Spinal cord (tissue), 10 donors: ENCODE measurements around the gene TRIM67. TPM values are rescaled to one million over a fixed set of nuclear protein-coding genes. Genes with fewer than 3 reads are reported as not detected.
A peak's percentile ranks its signal among the peaks of the same experiment; 100 is the strongest.

Experiments used
- DNase-seq, 6 donors: peaks; one replicate each; pipeline versions ENCODE4 v3.0.0 to v3.0.0-alpha.2; 2013 to 2015; ENCODE audit warnings: low spot score in 6 of 6, low read depth in 4 of 6
- H3K27ac ChIP-seq: one replicate; pipeline ENCODE4 v1.5.1; 2013; ENCODE audit warnings: low read depth, low read length, control low read depth
- H3K27me3 ChIP-seq: one replicate; pipeline ENCODE4 v1.6.1; 2013; ENCODE audit warnings: low read length; ENCODE audit not compliant: control insufficient read depth, insufficient read depth
- H3K36me3 ChIP-seq: one replicate; pipeline ENCODE4 v1.6.1; 2013; ENCODE audit warnings: low read length; ENCODE audit not compliant: control insufficient read depth, insufficient read depth
- H3K4me1 ChIP-seq: one replicate; pipeline ENCODE4 v1.6.1; 2013; ENCODE audit warnings: low read length; ENCODE audit not compliant: control insufficient read depth, insufficient read depth
- H3K4me3 ChIP-seq: one replicate; pipeline ENCODE4 v1.5.1; 2013; ENCODE audit warnings: low read depth, low read length, control low read depth
- H3K9me3 ChIP-seq: one replicate; pipeline ENCODE4 v1.6.1; 2013; ENCODE audit warnings: low read length; ENCODE audit not compliant: control insufficient read depth, insufficient read depth
- WGBS: methylation state at CpG from one replicate; pipeline ENCODE4 v1.1.5; 2013; ENCODE audit warnings: missing lambda C conversion rate; ENCODE audit not compliant: insufficient coverage; 5-methylcytosine and 5-hydroxymethylcytosine counted together
- polyA plus RNA-seq, 2 donors: library from polyadenylated mRNA; unstranded; fragments of 120-200 nt; gene quantifications; one replicate each; pipeline ENCODE4 v1.2.1, GENCODE V29; 2013; ENCODE audit not compliant: insufficient read length in 2 of 2
- total RNA-seq, 2 donors: library from RNA; depleted of rRNA in 1 of 2; stranded (reverse); fragments of 120-200 nt in 1 of 2; fragments of >200 nt in 1 of 2; gene quantifications; one replicate each; pipeline versions ENCODE4 v1.2.3 to v1.2.4, GENCODE V29; 2013 to 2014
- donor health status: healthy.

The TRIM67 gene
- total and polyA plus RNA-seq, 4 donors: 5.2 to 37.2 (median 23.8) TPM

GRCh38 chr1:231162970-231163829 is 1.3 kb downstream of the TRIM67 start:
- H3K27me3 ChIP-seq: peaks cover 25% of the 10 kb centered on the region
- H3K9me3 ChIP-seq: no peaks in the 10 kb centered on the region
- WGBS: 4% methylated on average over 97 of the region's 97 CpGs
- peak overlapping the region; percentile 25 for H3K27ac ChIP-seq
- H3K4me3 ChIP-seq: peak overlapping the region; percentile 52
- DNase-seq: peak in 2 of 6 donors; percentile 55 to 62
- H3K4me1 ChIP-seq: peaks cover 25% of the 10 kb centered on the region
- H3K36me3 ChIP-seq: no peaks in the 10 kb centered on the region

- DNase-seq: no peak
- Histone ChIP-seq H3K9me3 (no peaks in the 10 kb centered on the region), H3K36me3 (no peaks in the 10 kb centered on the region), H3K4me3 (peak overlapping the region; percentile 29), H3K27me3 (peaks cover 25% of the 10 kb centered on the region), H3K27ac (no peak overlapping the region), H3K4me1 (peaks cover 25% of the 10 kb centered on the region)
- WGBS: 26% methylated on average over 19 of the region's 23 CpGs
These were observed 2.1 kb downstream of the TRIM67 start for GRCh38 chr1:231163830-231164427.

GRCh38 chr1:231165371-231165770 is 3.5 kb downstream of the TRIM67 start:
- no peak for DNase-seq
- Histone ChIP-seq H3K27me3 (peaks cover 23% of the 10 kb centered on the region), H3K4me3 (peak overlapping the region; percentile 7), H3K36me3 (no peaks in the 10 kb centered on the region), H3K27ac (no peak overlapping the region), H3K9me3 (no peaks in the 10 kb centered on the region), H3K4me1 (peaks cover 24% of the 10 kb centered on the region)
- no CpG with 5 or more reads among the region's 1 CpG for WGBS

GRCh38 chr1:231166398-231166797 is 4.5 kb downstream of the TRIM67 start:
- no peak for DNase-seq
- peaks cover 17% of the 10 kb centered on the region for H3K27me3 ChIP-seq
- peaks cover 15% of the 10 kb centered on the region for H3K4me1 ChIP-seq
- no peak overlapping the region for H3K4me3 ChIP-seq
- no peaks in the 10 kb centered on the region for H3K9me3 ChIP-seq
- no peak overlapping the region for H3K27ac ChIP-seq
- H3K36me3 ChIP-seq: no peaks in the 10 kb centered on the region

- no CpG with 5 or more reads among the region's 1 CpG for WGBS
- Histone ChIP-seq H3K9me3 (no peaks in the 10 kb centered on the region), H3K4me1 (no peaks in the 10 kb centered on the region), H3K4me3 (no peak overlapping the region), H3K36me3 (no peaks in the 10 kb centered on the region), H3K27ac (no peak overlapping the region), H3K27me3 (no peaks in the 10 kb centered on the region)
- DNase-seq: no peak
These were observed 9.0 kb downstream of the TRIM67 start for GRCh38 chr1:231170875-231171274.

GRCh38 chr1:231171623-231172197 is 9.9 kb downstream of the TRIM67 start:
- Histone ChIP-seq H3K36me3 (no peaks in the 10 kb centered on the region), H3K4me1 (no peaks in the 10 kb centered on the region), H3K27me3 (no peaks in the 10 kb centered on the region), H3K9me3 (no peaks in the 10 kb centered on the region), H3K27ac (no peak overlapping the region), H3K4me3 (no peak overlapping the region)
- DNase-seq: no peak
- WGBS: 86% methylated on average over 3 of the region's 6 CpGs

- WGBS: 66% methylated on average over 2 of the region's 3 CpGs
- H3K36me3 ChIP-seq: no peaks in the 10 kb centered on the region
- H3K9me3 ChIP-seq: no peaks in the 10 kb centered on the region
- no peak overlapping the region for H3K4me3 ChIP-seq
- no peak for DNase-seq
- no peak overlapping the region for H3K27ac ChIP-seq
- no peaks in the 10 kb centered on the region for H3K27me3 ChIP-seq
- no peaks in the 10 kb centered on the region for H3K4me1 ChIP-seq
These were observed 10.6 kb downstream of the TRIM67 start for GRCh38 chr1:231172411-231172810.

GRCh38 chr1:231176421-231176820 is 14.6 kb downstream of the TRIM67 start:
- DNase-seq: no peak
- WGBS: 18% methylated on average over 1 of the region's 1 CpG
- Histone ChIP-seq H3K36me3 (no peaks in the 10 kb centered on the region), H3K27me3 (no peaks in the 10 kb centered on the region), H3K4me1 (no peaks in the 10 kb centered on the region), H3K27ac (no peak overlapping the region), H3K9me3 (no peaks in the 10 kb centered on the region), H3K4me3 (no peak overlapping the region)

GRCh38 chr1:231177226-231177625 is 15.4 kb downstream of the TRIM67 start:
- no peak for DNase-seq
- no peaks in the 10 kb centered on the region for H3K4me1 ChIP-seq
- H3K4me3 ChIP-seq: no peak overlapping the region
- H3K36me3 ChIP-seq: no peaks in the 10 kb centered on the region
- H3K27ac ChIP-seq: no peak overlapping the region
- H3K9me3 ChIP-seq: no peaks in the 10 kb centered on the region
- H3K27me3 ChIP-seq: no peaks in the 10 kb centered on the region
- WGBS: 40% methylated on average over 4 of the region's 5 CpGs
